SK-N-SH (cell line): Measurements from ENCODE around the gene RASA4B.
"Not testable (repeated sequence)": the region's sequence is repeated elsewhere in the genome, so short reads cannot be mapped to it uniquely, and the experiment has no call there.

Source experiments
- EP300 ChIP-seq, 2 experiments: IDR thresholded peaks; 2 replicates each; pipeline versions ENCODE4 v1.4.0 to v1.6.1; 2012; ENCODE audit warnings: borderline replicate concordance in 1 of 2, low read depth in 1 of 2, low read length in 1 of 2
- POLR2AphosphoS5 ChIP-seq: IDR thresholded peaks from 2 replicates; pipeline ENCODE4 v1.6.1; 2012; ENCODE audit warnings: low read depth, low read length
- RFX5 ChIP-seq: IDR thresholded peaks from 2 replicates; pipeline ENCODE4 v1.6.1; 2012; ENCODE audit warnings: mild to moderate bottlenecking, improper control_type of control experiment, low read length
- TAF1 ChIP-seq: IDR thresholded peaks from 2 replicates; pipeline ENCODE4 v1.6.1; 2012; ENCODE audit warnings: low read depth, mild to moderate bottlenecking, low read length, moderate library complexity, borderline replicate concordance
- TF ChIP-seq, protein P1 (sequence below): fragments of 200-600 bp; sonication (generic); IDR thresholded peaks from 2 replicates; pipeline ENCODE4 v1.6.1; 2017; ENCODE audit warnings: antibody characterized with exemption, mild to moderate bottlenecking, moderate library complexity
- TF ChIP-seq, protein P2 (sequence below): IDR thresholded peaks from 2 replicates; pipeline ENCODE4 v1.4.0; 2012; ENCODE audit warnings: low read depth

DNA sequence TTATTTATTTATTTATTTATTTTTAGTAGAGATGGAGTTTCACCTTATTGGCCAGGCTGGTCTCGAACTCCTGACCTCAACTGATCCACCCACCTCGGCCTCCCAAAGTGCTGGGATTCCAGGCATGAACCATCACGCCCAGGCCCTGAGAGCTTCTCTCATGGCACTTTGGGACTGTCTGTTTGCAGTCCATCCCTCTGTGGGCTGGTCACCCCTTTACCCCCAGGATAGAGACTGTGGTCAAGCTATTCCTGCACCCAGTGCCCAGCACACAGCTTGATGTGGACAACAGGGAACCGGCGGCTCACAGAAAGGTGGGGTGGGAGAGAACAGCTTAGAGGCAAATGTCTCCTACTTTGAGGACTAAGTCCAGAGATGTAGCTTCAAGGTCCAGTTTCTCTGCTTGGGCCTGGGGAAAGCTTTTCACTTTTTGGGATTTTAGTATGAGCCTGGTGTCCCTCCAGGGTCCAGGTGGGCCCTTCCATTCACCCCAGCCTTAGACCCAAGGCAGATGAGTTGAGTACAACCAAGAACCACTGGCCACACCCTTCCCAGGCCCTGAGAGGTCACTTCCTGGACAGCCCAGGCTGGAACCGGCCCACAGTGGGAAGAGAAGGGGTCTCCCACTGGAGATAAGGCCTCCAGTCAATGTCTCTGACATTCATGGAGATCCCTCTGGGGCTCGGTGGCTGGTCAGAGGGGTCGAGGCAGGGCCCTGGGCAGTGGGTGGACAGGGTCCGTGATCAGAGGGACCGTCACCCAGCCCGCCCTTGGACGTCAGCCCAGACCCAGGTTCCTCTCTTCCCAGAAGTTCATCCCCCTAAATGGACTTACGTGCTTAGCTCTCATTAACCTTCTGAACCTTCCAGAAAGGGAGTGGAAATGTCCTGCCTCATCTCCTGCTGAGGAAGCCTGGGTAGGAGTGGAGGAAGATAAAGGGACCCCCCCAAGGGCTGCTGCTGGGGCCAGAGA lies 10.5 kb upstream of the RASA4B start:
- TF ChIP-seq EP300 (IDR thresholded peaks at IDR 0.05; ENCODE audit: borderline replicate concordance in 1 of 2, low read depth in 1 of 2, low read length in 1 of 2); POLR2AphosphoS5; RFX5; TAF1: not testable (repeated sequence)
- TF ChIP-seq, protein P1, sequence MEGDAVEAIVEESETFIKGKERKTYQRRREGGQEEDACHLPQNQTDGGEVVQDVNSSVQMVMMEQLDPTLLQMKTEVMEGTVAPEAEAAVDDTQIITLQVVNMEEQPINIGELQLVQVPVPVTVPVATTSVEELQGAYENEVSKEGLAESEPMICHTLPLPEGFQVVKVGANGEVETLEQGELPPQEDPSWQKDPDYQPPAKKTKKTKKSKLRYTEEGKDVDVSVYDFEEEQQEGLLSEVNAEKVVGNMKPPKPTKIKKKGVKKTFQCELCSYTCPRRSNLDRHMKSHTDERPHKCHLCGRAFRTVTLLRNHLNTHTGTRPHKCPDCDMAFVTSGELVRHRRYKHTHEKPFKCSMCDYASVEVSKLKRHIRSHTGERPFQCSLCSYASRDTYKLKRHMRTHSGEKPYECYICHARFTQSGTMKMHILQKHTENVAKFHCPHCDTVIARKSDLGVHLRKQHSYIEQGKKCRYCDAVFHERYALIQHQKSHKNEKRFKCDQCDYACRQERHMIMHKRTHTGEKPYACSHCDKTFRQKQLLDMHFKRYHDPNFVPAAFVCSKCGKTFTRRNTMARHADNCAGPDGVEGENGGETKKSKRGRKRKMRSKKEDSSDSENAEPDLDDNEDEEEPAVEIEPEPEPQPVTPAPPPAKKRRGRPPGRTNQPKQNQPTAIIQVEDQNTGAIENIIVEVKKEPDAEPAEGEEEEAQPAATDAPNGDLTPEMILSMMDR, result not testable (repeated sequence)
- TF ChIP-seq, protein P2, sequence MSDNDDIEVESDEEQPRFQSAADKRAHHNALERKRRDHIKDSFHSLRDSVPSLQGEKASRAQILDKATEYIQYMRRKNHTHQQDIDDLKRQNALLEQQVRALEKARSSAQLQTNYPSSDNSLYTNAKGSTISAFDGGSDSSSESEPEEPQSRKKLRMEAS, result not testable (repeated sequence)
